Liver (tissue), 9 donors: Measurements from ENCODE around the gene RNF5. TPM values are rescaled to one million over a fixed set of nuclear protein-coding genes. Genes with fewer than 3 reads are reported as not detected.

Experiments used
- DNase-seq: peaks from one replicate; pipeline ENCODE4 v3.0.0-alpha.2; 2017; ENCODE audit warnings: low spot score
- H3K27ac ChIP-seq, 2 donors: one replicate each; pipeline ENCODE4 v1.7.0; 2013; ENCODE audit warnings: inconsistent platforms in 2 of 2, low read length in 2 of 2, control low read depth in 1 of 2, low read depth in 1 of 2, mild to moderate bottlenecking in 1 of 2
- H3K27me3 ChIP-seq, 4 donors: one replicate each; pipeline versions ENCODE4 v1.6.1 to v1.7.0; 2013; ENCODE audit warnings: low read length in 3 of 4, inconsistent platforms in 1 of 4, mild to moderate bottlenecking in 1 of 4, moderate library complexity in 1 of 4; ENCODE audit not compliant: control insufficient read depth in 4 of 4, insufficient read depth in 4 of 4
- H3K36me3 ChIP-seq, 4 donors: one replicate each; pipeline versions ENCODE4 v1.6.1 to v1.7.0; 2013; ENCODE audit warnings: low read length in 3 of 4, mild to moderate bottlenecking in 3 of 4, low read depth in 1 of 4, moderate library complexity in 1 of 4; ENCODE audit not compliant: control insufficient read depth in 4 of 4, insufficient read depth in 3 of 4
- H3K4me1 ChIP-seq, 4 donors: one replicate each; pipeline versions ENCODE4 v1.6.1 to v1.7.0; 2013; ENCODE audit warnings: low read length in 3 of 4, mild to moderate bottlenecking in 3 of 4, moderate library complexity in 1 of 4; ENCODE audit not compliant: control insufficient read depth in 4 of 4, insufficient read depth in 4 of 4
- H3K4me3 ChIP-seq, 3 donors: one replicate each; pipeline versions ENCODE4 v1.6.1 to v1.7.0; 2013; ENCODE audit warnings: low read length in 3 of 3, control low read depth in 1 of 3, low read depth in 1 of 3, mild to moderate bottlenecking in 1 of 3
- H3K9ac ChIP-seq, 2 donors: one replicate each; pipeline ENCODE4 v1.7.0; 2013; ENCODE audit warnings: low read length in 2 of 2, mild to moderate bottlenecking in 2 of 2, moderate library complexity in 2 of 2, control low read depth in 1 of 2, low read depth in 1 of 2
- H3K9me3 ChIP-seq, 4 donors: one replicate each; pipeline versions ENCODE4 v1.6.1 to v1.7.0; 2013; ENCODE audit warnings: low read length in 3 of 4; ENCODE audit not compliant: control insufficient read depth in 4 of 4
- EGR1 ChIP-seq, 2 donors: IDR thresholded peaks; 2 replicates each; pipeline ENCODE4 v1.6.1; 2016 to 2018; ENCODE audit warnings: antibody characterized with exemption in 2 of 2, low read depth in 2 of 2
- FOXA1 ChIP-seq: IDR thresholded peaks from 2 replicates; pipeline ENCODE4 v1.6.1; 2016; ENCODE audit warnings: antibody characterized with exemption
- FOXA2 ChIP-seq: IDR thresholded peaks from 2 replicates; pipeline ENCODE4 v1.6.1; 2016; ENCODE audit warnings: antibody characterized with exemption
- GABPA ChIP-seq, 2 donors: IDR thresholded peaks in 1 of 2; conservative IDR thresholded peaks in 1 of 2; 2 replicates each; pipeline ENCODE4 v1.6.1; 2016; ENCODE audit warnings: antibody characterized with exemption in 2 of 2, mild to moderate bottlenecking in 1 of 2, moderate library complexity in 1 of 2
- HNF4A ChIP-seq, 2 donors: conservative IDR thresholded peaks; 2 replicates each; pipeline ENCODE4 v1.6.1; 2016; ENCODE audit warnings: antibody characterized with exemption in 2 of 2, mild to moderate bottlenecking in 2 of 2
- HNF4G ChIP-seq: IDR thresholded peaks from 2 replicates; pipeline ENCODE4 v1.6.1; 2016; ENCODE audit warnings: antibody characterized with exemption
- JUND ChIP-seq, 2 donors: IDR thresholded peaks; 2 replicates each; pipeline ENCODE4 v1.6.1; 2016; ENCODE audit warnings: antibody characterized with exemption in 2 of 2
- NR2F2 ChIP-seq: IDR thresholded peaks from 2 replicates; pipeline ENCODE4 v1.6.1; 2016; ENCODE audit warnings: antibody characterized with exemption
- RAD21 ChIP-seq, 2 donors: IDR thresholded peaks; 2 replicates each; pipeline ENCODE4 v1.6.1; 2016; ENCODE audit warnings: antibody characterized with exemption in 2 of 2, mild to moderate bottlenecking in 2 of 2
- RXRA ChIP-seq, 2 donors: IDR thresholded peaks; 2 replicates each; pipeline ENCODE4 v1.6.1; 2017 to 2018; ENCODE audit warnings: antibody characterized with exemption in 2 of 2, mild to moderate bottlenecking in 1 of 2
- SP1 ChIP-seq: IDR thresholded peaks from 2 replicates; pipeline ENCODE4 v1.6.1; 2018; ENCODE audit warnings: antibody characterized with exemption, mild to moderate bottlenecking
- TAF1 ChIP-seq: conservative IDR thresholded peaks from 2 replicates; pipeline ENCODE4 v1.6.1; 2016; ENCODE audit warnings: antibody characterized with exemption, mild to moderate bottlenecking
- YY1 ChIP-seq: IDR thresholded peaks from 2 replicates; pipeline ENCODE4 v1.6.1; 2016; ENCODE audit warnings: antibody characterized with exemption, mild to moderate bottlenecking
- ZBTB33 ChIP-seq: IDR thresholded peaks from 2 replicates; pipeline ENCODE4 v1.6.1; 2016; ENCODE audit warnings: antibody characterized with exemption
- WGBS: extraction: QIAGEN DNeasy Blood & Tissue Kit; methylation state at CpG from one replicate; pipeline ENCODE4 v1.1.7; 2013; 5-methylcytosine and 5-hydroxymethylcytosine counted together
- polyA plus RNA-seq, 2 donors: library from polyadenylated mRNA; stranded (reverse) in 1 of 2; unstranded in 1 of 2; fragments of 200-250 nt in 1 of 2; fragments of >200 nt in 1 of 2; fragmentation: Nextera tagmentation in 1 of 2; extraction: Ambion mirVana in 1 of 2; gene quantifications; one replicate each; pipeline versions ENCODE4 v1.2.1 to v1.2.3, GENCODE V29; 2013 to 2015
- total RNA-seq, 2 donors: library from RNA; depleted of rRNA; stranded (reverse); fragments of >200 nt; gene quantifications; one replicate each; pipeline ENCODE4 v1.2.3, GENCODE V29; 2014
- TF ChIP-seq, protein P1 (sequence below): IDR thresholded peaks from 2 replicates; pipeline ENCODE4 v1.6.1; 2016; ENCODE audit warnings: antibody characterized with exemption, mild to moderate bottlenecking
- TF ChIP-seq, protein P2 (sequence below): IDR thresholded peaks from 2 replicates; pipeline ENCODE4 v1.6.1; 2016; ENCODE audit warnings: antibody characterized with exemption
- TF ChIP-seq, protein P3 (sequence below): IDR thresholded peaks from 2 replicates; pipeline ENCODE4 v1.6.1; 2016; ENCODE audit warnings: antibody characterized with exemption
- donor health status: healthy.
- donor health status: healthy.
- donor health status: healthy.
- donor health status: healthy.
- donor health status: healthy.

RNF5 gene
- total and polyA plus RNA-seq, 4 donors, result 51.5 to 85.9 (median 61.0) TPM

GRCh38 chr6:32196682-32197616, 18.7 kb downstream of the RNF5 start:
- H3K9ac ChIP-seq, result peak overlapping the region; percentile 44 to 98
- H3K4me1 ChIP-seq, result peaks cover 0 to 23% (median 12%) of the 10 kb centered on the region in 4 donors
- no peaks in the 10 kb centered on the region for H3K36me3 ChIP-seq
- H3K27me3 ChIP-seq, result no peaks in the 10 kb centered on the region
- peak; percentile 55 for DNase-seq
- WGBS, result 46% methylated on average over 28 of the region's 28 CpGs
- H3K27ac ChIP-seq, result peak overlapping the region; percentile 92 to 99
- H3K4me3 ChIP-seq, result peak overlapping the region; percentile 54 to 91 (median 63)
- TF ChIP-seq EGR1 (IDR thresholded peaks at IDR 0.05; ENCODE audit: low read depth in 2 of 2) (no peak), TAF1 (no peak), JUND (IDR thresholded peaks at IDR 0.05) (peak in 1 of 2 donors; percentile 5), ZBTB33 (no peak), YY1 (no peak), HNF4A (conservative IDR thresholded peaks at IDR 0.05) (no peak)
- TF ChIP-seq, protein P1, sequence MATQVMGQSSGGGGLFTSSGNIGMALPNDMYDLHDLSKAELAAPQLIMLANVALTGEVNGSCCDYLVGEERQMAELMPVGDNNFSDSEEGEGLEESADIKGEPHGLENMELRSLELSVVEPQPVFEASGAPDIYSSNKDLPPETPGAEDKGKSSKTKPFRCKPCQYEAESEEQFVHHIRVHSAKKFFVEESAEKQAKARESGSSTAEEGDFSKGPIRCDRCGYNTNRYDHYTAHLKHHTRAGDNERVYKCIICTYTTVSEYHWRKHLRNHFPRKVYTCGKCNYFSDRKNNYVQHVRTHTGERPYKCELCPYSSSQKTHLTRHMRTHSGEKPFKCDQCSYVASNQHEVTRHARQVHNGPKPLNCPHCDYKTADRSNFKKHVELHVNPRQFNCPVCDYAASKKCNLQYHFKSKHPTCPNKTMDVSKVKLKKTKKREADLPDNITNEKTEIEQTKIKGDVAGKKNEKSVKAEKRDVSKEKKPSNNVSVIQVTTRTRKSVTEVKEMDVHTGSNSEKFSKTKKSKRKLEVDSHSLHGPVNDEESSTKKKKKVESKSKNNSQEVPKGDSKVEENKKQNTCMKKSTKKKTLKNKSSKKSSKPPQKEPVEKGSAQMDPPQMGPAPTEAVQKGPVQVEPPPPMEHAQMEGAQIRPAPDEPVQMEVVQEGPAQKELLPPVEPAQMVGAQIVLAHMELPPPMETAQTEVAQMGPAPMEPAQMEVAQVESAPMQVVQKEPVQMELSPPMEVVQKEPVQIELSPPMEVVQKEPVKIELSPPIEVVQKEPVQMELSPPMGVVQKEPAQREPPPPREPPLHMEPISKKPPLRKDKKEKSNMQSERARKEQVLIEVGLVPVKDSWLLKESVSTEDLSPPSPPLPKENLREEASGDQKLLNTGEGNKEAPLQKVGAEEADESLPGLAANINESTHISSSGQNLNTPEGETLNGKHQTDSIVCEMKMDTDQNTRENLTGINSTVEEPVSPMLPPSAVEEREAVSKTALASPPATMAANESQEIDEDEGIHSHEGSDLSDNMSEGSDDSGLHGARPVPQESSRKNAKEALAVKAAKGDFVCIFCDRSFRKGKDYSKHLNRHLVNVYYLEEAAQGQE, result no peak
- TF ChIP-seq, protein P2, sequence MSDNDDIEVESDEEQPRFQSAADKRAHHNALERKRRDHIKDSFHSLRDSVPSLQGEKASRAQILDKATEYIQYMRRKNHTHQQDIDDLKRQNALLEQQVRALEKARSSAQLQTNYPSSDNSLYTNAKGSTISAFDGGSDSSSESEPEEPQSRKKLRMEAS, result no peak
- H3K9me3 ChIP-seq, result no peaks in the 10 kb centered on the region

DNA sequence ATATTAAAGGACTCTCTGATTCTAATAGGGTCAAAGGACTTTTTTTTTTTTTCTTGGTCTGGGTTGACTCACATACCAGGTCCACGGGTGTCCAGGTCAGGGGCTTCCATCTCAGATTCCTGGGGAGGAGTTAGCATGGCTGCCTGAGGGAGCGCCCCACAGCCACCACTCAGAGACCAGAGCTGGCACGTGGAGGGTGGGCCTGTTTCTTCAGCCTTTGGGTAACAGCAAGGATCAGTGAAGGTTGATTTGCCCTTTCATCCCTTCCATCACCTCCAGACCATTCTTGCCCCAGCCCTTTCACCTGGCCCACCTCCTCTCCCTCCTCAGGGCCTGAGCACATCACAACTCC, 20.1 kb downstream of the RNF5 start:
- no peak overlapping the region for H3K27ac ChIP-seq
- 68% methylated on average over 3 of the region's 3 CpGs for WGBS
- peaks cover 0 to 23% (median 12%) of the 10 kb centered on the region in 4 donors for H3K4me1 ChIP-seq
- no peak for TF ChIP-seq HNF4G
- no peak for TF ChIP-seq SP1
- no peak for TF ChIP-seq YY1
- TF ChIP-seq RXRA (IDR thresholded peaks at IDR 0.05), result no peak
- TF ChIP-seq NR2F2, result no peak
- no peak for TF ChIP-seq TAF1
- TF ChIP-seq, protein P3, sequence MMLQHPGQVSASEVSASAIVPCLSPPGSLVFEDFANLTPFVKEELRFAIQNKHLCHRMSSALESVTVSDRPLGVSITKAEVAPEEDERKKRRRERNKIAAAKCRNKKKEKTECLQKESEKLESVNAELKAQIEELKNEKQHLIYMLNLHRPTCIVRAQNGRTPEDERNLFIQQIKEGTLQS, result no peak
- no peak for TF ChIP-seq HNF4A (conservative IDR thresholded peaks at IDR 0.05)
- TF ChIP-seq FOXA1, result no peak
- TF ChIP-seq ZBTB33, result no peak
- TF ChIP-seq, protein P2, result no peak
- no peak for TF ChIP-seq RAD21 (IDR thresholded peaks at IDR 0.05)
- TF ChIP-seq, protein P1, result no peak
- no peak for TF ChIP-seq GABPA (IDR thresholded peaks at IDR 0.05 in 1 of 2, conservative IDR thresholded peaks at IDR 0.05 in 1 of 2)
- no peak for TF ChIP-seq FOXA2
- no peak overlapping the region for H3K4me3 ChIP-seq
- no peak overlapping the region for H3K9ac ChIP-seq
- no peaks in the 10 kb centered on the region for H3K9me3 ChIP-seq
- H3K27me3 ChIP-seq, result no peaks in the 10 kb centered on the region
- H3K36me3 ChIP-seq, result no peaks in the 10 kb centered on the region
- DNase-seq, result no peak
